Measurements from ENCODE around the gene PTPN7.
"Not testable (repeated sequence)": the region's sequence is repeated elsewhere in the genome, so short reads cannot be mapped to it uniquely, and the experiment has no call there.

The PTPN7 gene

GRCh38 chr1:202197653-202198365, 37.4 kb upstream of the PTPN7 start:
- TF ChIP-seq CTCF (conservative IDR thresholded peaks at IDR 0.05; ENCODE audit: low read length), result no peak
- no peak for DNase-seq (ENCODE audit: low read depth)
- H3K4me3 ChIP-seq (ENCODE audit: low read length), result no peak overlapping the region

- no peak overlapping the region for H3K4me3 ChIP-seq (ENCODE audit: low read length)
- no peak for TF ChIP-seq CTCF (conservative IDR thresholded peaks at IDR 0.05; ENCODE audit: low read length)
- no peak for DNase-seq (ENCODE audit: low read depth)
These were observed 33.9 kb upstream of the PTPN7 start for GRCh38 chr1:202194328-202194648.

- no peak for DNase-seq (ENCODE audit: low read depth)
- no peak within 1 kb of the TSS for H3K4me3 ChIP-seq (ENCODE audit: low read length)
- no peak for TF ChIP-seq CTCF (conservative IDR thresholded peaks at IDR 0.05; ENCODE audit: low read length)
These were observed 33.4 kb upstream of the PTPN7 start, which contains the start of gene LGR6 for GRCh38 chr1:202193614-202194327. Gene LGR6 (plus strand): TSS chr1:202193799. CDS start chr1:202193990, 191 bp downstream.

GRCh38 chr1:202192770-202193613, 32.6 kb upstream of the PTPN7 start:
- peak; percentile 83 for TF ChIP-seq CTCF (conservative IDR thresholded peaks at IDR 0.05; ENCODE audit: low read length)
- peak; percentile 33 for DNase-seq (ENCODE audit: low read depth)
- H3K4me3 ChIP-seq (ENCODE audit: low read length), result no peak overlapping the region

GRCh38 chr1:202191391-202191790, 31.0 kb upstream of the PTPN7 start:
- not testable (repeated sequence) for DNase-seq (ENCODE audit: low read depth); H3K4me3 ChIP-seq (ENCODE audit: low read length)

GRCh38 chr1:202189918-202190715, 29.7 kb upstream of the PTPN7 start:
- DNase-seq (ENCODE audit: low read depth), result no peak
- no peak overlapping the region for H3K4me3 ChIP-seq (ENCODE audit: low read length)
- TF ChIP-seq CTCF (conservative IDR thresholded peaks at IDR 0.05; ENCODE audit: low read length), result peak; percentile 21; the same call in 1 of the 2 replicates
